Endothelial cell of umbilical vein (primary cell): ENCODE measurements around the gene SIPA1L3. TPM values are rescaled to one million over a fixed set of nuclear protein-coding genes. Genes with fewer than 3 reads are reported as not detected.

ENCODE experiments used
- BruUV-seq: library from RNA; stranded (reverse); fragments of 400-500 nt; replicated peaks from 2 replicates; lab custom pipeline; 2021; lab: Mats Ljungman, UMichigan
- CTCF ChIA-PET: fragments of 300-600, 350-600 bp; sonication (Branson Sonifier 250); formaldehyde crosslinking; loops from one replicate; lab custom pipeline; 2021; ENCODE audit warnings: antibody characterized with exemption, inconsistent platforms; lab: Charles Lee
- POLR2A ChIA-PET: fragments of 300-600, 350-600 bp; sonication (Branson Sonifier 250); formaldehyde crosslinking; loops from one replicate; lab custom pipeline; 2021; ENCODE audit warnings: antibody characterized with exemption, inconsistent platforms; lab: Charles Lee
- DNase-seq: peaks from one replicate; pipeline ENCODE4 v3.0.0-alpha.2; 2011; ENCODE audit warnings: low read depth, low spot score
- FAIRE-seq: peaks from 2 replicates; lab custom pipeline; 2011; peaks lifted over from hg19 to GRCh38; lab: Jason Lieb, UNC
- H2AFZ ChIP-seq: 2 replicates; pipeline ENCODE4 v1.6.0; 2012; ENCODE audit warnings: low read depth, low read length, control low read depth, inconsistent platforms
- H3K27ac ChIP-seq: 2 replicates; pipeline ENCODE4 v1.5.1; 2011; ENCODE audit warnings: low read depth, mild to moderate bottlenecking, control low read depth, low read length, moderate library complexity; ENCODE audit not compliant: insufficient read depth
- H3K27me3 ChIP-seq, 2 experiments: 2 replicates each; pipeline versions ENCODE4 v1.6.0 to v1.6.1; 2011; ENCODE audit warnings: low read length in 2 of 2, mixed read lengths in 1 of 2; ENCODE audit not compliant: control insufficient read depth in 2 of 2, insufficient read depth in 2 of 2
- H3K36me3 ChIP-seq, 2 experiments: 2 replicates in 1 of 2; 3 replicates in 1 of 2; pipeline ENCODE4 v1.5.1; 2011; ENCODE audit warnings: low read length in 2 of 2, mild to moderate bottlenecking in 1 of 2, moderate library complexity in 1 of 2; ENCODE audit not compliant: control insufficient read depth in 2 of 2, insufficient read depth in 2 of 2; ENCODE audit errors: extremely low read depth in 1 of 2
- H3K4me1 ChIP-seq: 3 replicates; pipeline ENCODE4 v1.5.1; 2011; ENCODE audit warnings: mild to moderate bottlenecking, low read length; ENCODE audit not compliant: control insufficient read depth, insufficient read depth; ENCODE audit errors: extremely low read depth
- H3K4me2 ChIP-seq: 2 replicates; pipeline ENCODE4 v1.6.1; 2011; ENCODE audit warnings: low read length, control low read depth, mixed read lengths; ENCODE audit not compliant: insufficient read depth
- H3K4me3 ChIP-seq, 3 experiments: fragments of 200-600 bp in 1 of 3; sonication (generic), shearing (Covaris generic) in 1 of 3; replicated peaks in 1 of 3; 2 replicates each; pipeline ENCODE4 v1.5.1; 2011 to 2016; ENCODE audit warnings: control low read depth in 3 of 3, low read length in 3 of 3, mild to moderate bottlenecking in 2 of 3, inconsistent platforms in 1 of 3, low read depth in 1 of 3, moderate library complexity in 1 of 3; ENCODE audit not compliant: insufficient read depth in 1 of 3
- H3K79me2 ChIP-seq: 2 replicates; pipeline ENCODE4 v1.6.0; 2012; ENCODE audit warnings: low read length, inconsistent platforms; ENCODE audit not compliant: control insufficient read depth, insufficient read depth
- H3K9ac ChIP-seq: replicated peaks from 2 replicates; pipeline ENCODE3; 2011; ENCODE audit warnings: low read length, control low read depth; ENCODE audit not compliant: insufficient read depth; ENCODE audit errors: extremely low read depth
- H3K9me1 ChIP-seq: replicated peaks from 3 replicates; pipeline ENCODE4 v1.6.0; 2011; ENCODE audit warnings: mild to moderate bottlenecking, low read length; ENCODE audit not compliant: control insufficient read depth, insufficient read depth; ENCODE audit errors: extremely low read depth
- H3K9me3 ChIP-seq: replicated peaks from 2 replicates; pipeline ENCODE4 v1.5.1; 2012; ENCODE audit warnings: low read length, inconsistent platforms; ENCODE audit not compliant: control insufficient read depth, insufficient read depth
- H4K20me1 ChIP-seq: replicated peaks from 2 replicates; pipeline ENCODE3; 2011; ENCODE audit warnings: mild to moderate bottlenecking, low read length; ENCODE audit not compliant: control insufficient read depth, insufficient read depth; ENCODE audit errors: extremely low read depth
- CTCF ChIP-seq, 2 donors: IDR thresholded peaks; 1 replicate in 1 of 2; 2 replicates in 1 of 2; pipeline ENCODE4 v1.5.1; 2011; ENCODE audit warnings: low read length in 2 of 2, mild to moderate bottlenecking in 2 of 2, moderate library complexity in 2 of 2, control low read depth in 1 of 2, inconsistent platforms in 1 of 2, low read depth in 1 of 2; ENCODE audit not compliant: insufficient read depth in 1 of 2; ENCODE audit errors: extremely low read depth in 1 of 2
- EZH2 ChIP-seq: IDR thresholded peaks from 2 replicates; pipeline ENCODE4 v1.6.1; 2012; ENCODE audit warnings: borderline replicate concordance, low read depth, mild to moderate bottlenecking, moderate library complexity, low read length, inconsistent platforms; ENCODE audit not compliant: severe bottlenecking
- FOS ChIP-seq: IDR thresholded peaks from 2 replicates; pipeline ENCODE4 v1.6.1; 2011; ENCODE audit warnings: mild to moderate bottlenecking, low read length, moderate library complexity, borderline replicate concordance; ENCODE audit not compliant: insufficient read depth
- GATA2 ChIP-seq: IDR thresholded peaks from 2 replicates; pipeline ENCODE4 v1.7.0; 2011; ENCODE audit warnings: low read depth, mild to moderate bottlenecking, moderate library complexity, mixed read lengths, low read length; ENCODE audit not compliant: insufficient read length, insufficient read depth
- JUN ChIP-seq: IDR thresholded peaks from 2 replicates; pipeline ENCODE4 v1.6.1; 2011; ENCODE audit warnings: borderline replicate concordance, low read depth; ENCODE audit not compliant: insufficient read length, insufficient read depth
- MAX ChIP-seq: IDR thresholded peaks from 2 replicates; pipeline ENCODE4 v1.6.1; 2011; ENCODE audit not compliant: insufficient read depth, insufficient read length
- MYC ChIP-seq: IDR thresholded peaks from one replicate; pipeline ENCODE4 v1.6.1; 2011; ENCODE audit warnings: mild to moderate bottlenecking, low read depth, low read length
- POLR2A ChIP-seq: IDR thresholded peaks from 2 replicates; pipeline ENCODE4 v1.6.1; 2012; ENCODE audit warnings: low read depth, mild to moderate bottlenecking, control low read depth, low read length
- POLR2AphosphoS5 ChIP-seq: IDR thresholded peaks from 2 replicates; pipeline ENCODE4 v1.6.1; 2012; ENCODE audit warnings: low read depth, mild to moderate bottlenecking, control low read depth, low read length, moderate library complexity; ENCODE audit not compliant: insufficient read depth
- dilution Hi-C: fragments of 300-500 bp; cut with MboI; formaldehyde crosslinking; loops from one replicate; pipeline ENCODE4 v1.15.0; 2019; ENCODE audit warnings: low sequenced_read_pairs; ENCODE audit not compliant: extremely low pct_ligation_motif_present
- intact Hi-C: fragments of 100-400 bp; cut with micrococcal nuclease; formaldehyde crosslinking; loops from one replicate; pipeline ENCODE4 v1.10.0; 2022
- polyA plus RNA-seq, 4 experiments: library from polyadenylated mRNA; depleted of rRNA in 3 of 4; stranded (reverse) in 3 of 4; unstranded in 1 of 4; fragments of >200 nt; gene quantifications; 2 replicates each; pipeline versions ENCODE4 v1.2.1 to v1.2.3, GENCODE V29; 2011 to 2012; ENCODE audit warnings: missing spikeins in 1 of 4
- total RNA-seq: library from RNA; stranded (reverse); gene quantifications from 2 replicates; pipeline ENCODE4 v1.2.3, GENCODE V29; 2021

The SIPA1L3 gene
- total and polyA plus RNA-seq, 2 donors (not counting 3 experiments of a cell fraction or from before 2014, with no cell fraction given), result 14.2 to 47.2 TPM

- FAIRE-seq, result no peak
- CTCF ChIA-PET, result interaction anchor here (3.1 kb wide), 1 partner anchor 278 kb away, joined by 9 read pairs; no protein-coding TSS in a partner anchor
Observed at GRCh38 chr19:38180071-38180470, 273.1 kb downstream of the SIPA1L3 start.

More at GRCh38 chr19:38180071-38180470, 273.1 kb downstream of the SIPA1L3 start:
- H3K9me3 ChIP-seq, result no peaks in the 10 kb centered on the region
- peaks cover 0 to 8% of the 10 kb centered on the region in 2 experiments for H3K36me3 ChIP-seq
- no peak for TF ChIP-seq MAX
- TF ChIP-seq GATA2, result no peak
- no peak for TF ChIP-seq MYC
- TF ChIP-seq POLR2AphosphoS5, result no peak
- no peak for TF ChIP-seq CTCF (IDR thresholded peaks at IDR 0.05; ENCODE audit: extremely low read depth in 1 of 2, insufficient read depth in 1 of 2, low read depth in 1 of 2, low read length in 2 of 2)
- no peak for TF ChIP-seq FOS
- no peak for TF ChIP-seq JUN
- TF ChIP-seq EZH2, result no peak
- TF ChIP-seq POLR2A, result no peak
- no TSS peak for BruUV-seq
- dilution Hi-C loops, result no loop called here
- H3K4me2 ChIP-seq, result no peak overlapping the region
- no peaks in the 10 kb centered on the region for H3K4me1 ChIP-seq
- H3K9ac ChIP-seq, result no peak overlapping the region
- intact Hi-C loops, result no loop called here
- no peak for DNase-seq
- POLR2A ChIA-PET, result no interaction called here
- no peak overlapping the region for H2AFZ ChIP-seq
- H3K79me2 ChIP-seq, result no peaks in the 10 kb centered on the region
- no peak overlapping the region for H3K27ac ChIP-seq
- H3K4me3 ChIP-seq, result no peak overlapping the region
- H4K20me1 ChIP-seq, result no peaks in the 10 kb centered on the region
- H3K9me1 ChIP-seq, result no peaks in the 10 kb centered on the region
- H3K27me3 ChIP-seq, result no peaks in the 10 kb centered on the region
